Measurements from ENCODE around the gene B3GALT6.
A peak's percentile ranks its signal among the peaks of the same experiment; 100 is the strongest.

The B3GALT6 gene

DNA sequence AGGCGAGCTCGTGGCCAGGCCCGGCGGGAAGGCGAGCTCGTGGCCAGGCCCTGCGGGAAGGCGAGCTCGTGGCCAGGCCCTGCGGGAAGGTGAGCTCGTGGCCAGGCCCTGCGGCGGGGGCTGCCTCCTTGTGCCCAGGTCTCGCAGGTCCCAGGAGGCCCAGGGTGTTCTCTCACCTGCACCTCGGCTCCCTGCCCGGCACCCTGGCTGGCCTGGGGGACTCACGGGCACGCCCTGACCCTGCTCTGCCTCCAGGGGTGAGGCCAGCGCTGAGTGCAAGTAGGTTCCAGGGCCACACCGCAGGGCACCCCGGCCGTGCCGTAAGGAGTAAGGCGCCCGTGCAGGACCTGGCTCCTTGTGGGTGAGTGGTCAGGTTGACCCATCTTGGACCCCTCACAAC lies 4.7 kb upstream of the B3GALT6 start:
- no peak overlapping the region for H3K4me3 ChIP-seq (ENCODE audit: low read length)
- DNase-seq (ENCODE audit: low read depth, low spot score) = no peak

DNA sequence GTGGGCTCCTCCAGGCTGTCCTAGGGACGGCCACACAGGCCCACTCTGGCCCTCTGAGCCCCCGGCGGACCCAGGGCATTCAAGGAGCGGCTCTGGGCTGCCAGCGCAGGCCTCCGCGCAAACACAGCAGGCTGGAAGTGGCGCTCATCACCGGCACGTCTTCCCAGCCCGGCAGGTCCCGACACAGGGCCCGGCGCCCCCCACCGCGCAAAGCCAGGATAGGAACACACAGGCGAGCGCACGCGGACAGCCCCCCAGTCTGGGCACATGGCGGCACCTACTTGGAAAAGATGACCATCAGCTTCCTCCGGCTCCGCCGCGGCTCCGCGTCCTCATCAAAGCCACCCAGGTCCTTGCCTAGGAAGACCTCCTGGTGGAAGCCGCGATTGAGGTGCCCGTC lies 3.9 kb upstream of the B3GALT6 start:
- no peak for DNase-seq (ENCODE audit: low read depth, low spot score)
- no peak overlapping the region for H3K4me3 ChIP-seq (ENCODE audit: low read length)

DNA sequence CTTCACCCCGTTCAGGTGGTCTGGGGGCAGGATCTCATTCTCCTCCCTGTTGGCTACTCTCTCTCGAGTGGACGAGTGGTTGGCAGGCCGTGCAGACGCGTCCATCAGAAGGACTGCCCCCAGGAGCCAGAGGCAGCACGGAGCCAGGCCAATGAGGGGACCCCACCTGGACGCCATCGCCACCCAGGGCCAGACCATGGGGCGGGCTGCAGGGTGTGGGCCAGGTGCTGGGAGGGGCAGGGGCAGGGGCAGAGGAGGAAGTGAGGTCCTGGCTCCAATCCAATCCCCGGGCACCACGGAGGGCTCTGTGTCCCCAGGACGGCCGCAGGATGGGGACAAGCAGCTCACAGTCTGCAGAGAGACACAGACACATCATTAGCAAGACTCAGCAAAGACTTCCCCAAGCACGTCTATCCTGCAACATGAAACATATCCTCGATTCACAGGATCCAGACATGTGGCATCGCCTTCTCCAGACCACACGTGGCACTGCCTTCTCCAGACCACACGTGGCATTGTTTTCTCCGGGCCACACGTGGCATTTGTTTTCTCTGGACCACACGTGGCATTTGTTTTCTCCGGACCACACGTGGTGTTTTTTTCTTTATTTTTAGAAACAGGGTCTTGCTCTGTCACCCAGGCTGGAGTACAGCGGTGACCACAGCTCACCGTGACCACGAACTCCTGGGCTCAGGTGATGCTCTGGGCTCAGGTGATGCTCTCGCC lies 3.3 kb upstream of the B3GALT6 start:
- no peak for DNase-seq (ENCODE audit: low read depth, low spot score)
- no peak overlapping the region for H3K4me3 ChIP-seq (ENCODE audit: low read length)

DNA sequence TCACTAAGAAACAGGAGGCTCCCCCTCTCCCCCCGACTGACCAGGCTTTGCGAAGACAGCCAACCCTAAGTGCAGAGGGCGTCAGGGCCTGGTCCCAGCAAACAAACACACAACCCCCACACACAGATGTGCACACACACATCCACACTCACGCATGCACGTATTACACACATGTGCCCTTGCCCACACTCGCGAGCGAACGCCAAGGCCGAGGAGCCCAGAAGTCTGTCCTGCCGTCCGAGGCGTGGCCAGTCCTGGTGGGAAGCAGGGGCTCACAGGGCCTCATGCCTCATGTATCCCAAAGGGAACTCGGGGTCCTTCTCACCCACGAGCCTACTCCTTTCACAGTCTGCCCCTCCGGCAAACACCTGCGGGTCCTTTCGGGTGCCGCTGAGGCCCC lies 2.3 kb upstream of the B3GALT6 start:
- H3K4me3 ChIP-seq (ENCODE audit: low read length) = no peak overlapping the region

DNA sequence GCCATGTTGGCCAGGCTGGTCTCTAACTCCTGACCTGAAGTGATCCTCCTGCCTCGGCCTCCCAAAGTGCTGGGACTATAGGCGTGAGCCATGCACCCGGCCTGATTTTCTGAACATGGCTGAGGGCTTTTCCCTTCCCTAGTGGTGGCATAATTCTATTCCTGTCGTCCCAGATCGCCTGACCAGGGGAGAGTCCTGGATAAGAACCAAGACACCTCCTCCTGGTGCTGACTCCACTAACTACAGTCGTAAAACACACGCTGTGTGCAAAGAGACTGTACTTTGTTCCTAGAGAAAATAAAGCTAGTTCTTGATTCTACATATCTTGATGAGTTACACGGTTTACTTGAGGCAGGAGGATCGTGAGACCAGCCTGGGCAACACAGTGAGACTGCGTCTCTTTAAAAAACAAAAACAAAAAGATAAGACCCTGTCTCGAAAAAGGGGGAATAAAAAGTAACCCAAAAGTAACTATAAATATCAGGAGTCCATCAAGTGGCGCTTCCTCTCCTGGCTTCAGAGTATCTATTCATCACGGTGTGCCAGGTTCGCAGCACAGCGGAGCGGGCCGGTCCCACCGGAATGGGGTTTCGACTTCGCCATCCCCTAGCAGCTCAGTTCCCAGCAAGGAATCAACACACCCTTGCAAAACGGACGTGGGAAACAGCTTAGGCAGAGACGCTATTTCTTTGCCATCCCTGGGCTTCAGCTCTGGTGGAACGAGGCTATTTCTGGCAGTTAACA lies 1.2 kb upstream of the B3GALT6 start:
- DNase-seq (ENCODE audit: low read depth, low spot score) = no peak

More for the DNA sequence above, 2.3 kb upstream of the B3GALT6 start:
- DNase-seq (ENCODE audit: low read depth, low spot score) = no peak

DNA sequence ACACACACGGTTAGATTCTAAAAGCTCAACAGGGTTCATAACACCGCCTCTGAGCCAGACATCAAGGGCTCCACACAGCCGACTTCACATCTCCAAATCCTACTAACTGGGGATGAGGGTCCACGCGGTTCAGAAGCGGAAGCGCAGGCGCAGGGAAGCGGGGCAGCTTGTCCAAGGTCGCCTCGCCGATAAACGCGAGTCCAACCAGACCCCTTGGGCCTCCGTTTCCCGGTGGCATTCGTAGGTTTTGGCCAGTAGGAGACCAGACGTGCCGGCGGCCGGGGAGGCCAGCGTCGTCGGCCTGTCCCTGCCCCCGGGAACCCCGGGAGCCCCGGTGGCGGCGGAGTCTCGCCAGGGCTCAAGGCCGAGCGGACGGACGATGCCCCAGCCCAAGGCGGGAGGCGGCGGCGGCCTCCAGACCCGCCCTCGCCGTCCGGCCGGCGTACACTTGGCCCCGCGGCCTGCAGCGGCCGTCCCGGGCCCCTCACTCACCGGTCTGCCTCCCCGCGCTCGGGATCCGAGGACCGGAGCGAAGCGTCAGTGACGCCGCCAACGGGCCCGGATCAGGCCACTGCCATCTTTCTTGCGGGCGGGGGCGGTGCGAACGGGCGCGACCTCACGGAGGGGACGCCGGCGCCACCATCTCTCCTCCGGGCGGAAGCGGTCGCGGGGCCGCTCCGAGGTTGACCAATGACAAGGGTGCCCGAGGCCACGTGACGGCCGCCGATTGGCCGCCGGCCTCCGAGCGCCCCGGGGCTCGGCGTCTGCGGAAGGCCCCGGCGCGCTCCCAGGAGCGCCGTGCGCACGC lies 433 bp upstream of the B3GALT6 start, which contains the start of gene SDF4:
TSS of gene SDF4 (minus strand) at position 602 of the 808 bp plus-strand sequence. CDS start 3,229 bp downstream, outside the sequence.
- peak within 1 kb of the TSS; percentile 96 for H3K4me3 ChIP-seq (ENCODE audit: low read length)
- peak; percentile 92 for DNase-seq (ENCODE audit: low read depth, low spot score)

More for the DNA sequence above, 1.2 kb upstream of the B3GALT6 start:
- H3K4me3 ChIP-seq (ENCODE audit: low read length) = peak overlapping the region; percentile 96

DNA sequence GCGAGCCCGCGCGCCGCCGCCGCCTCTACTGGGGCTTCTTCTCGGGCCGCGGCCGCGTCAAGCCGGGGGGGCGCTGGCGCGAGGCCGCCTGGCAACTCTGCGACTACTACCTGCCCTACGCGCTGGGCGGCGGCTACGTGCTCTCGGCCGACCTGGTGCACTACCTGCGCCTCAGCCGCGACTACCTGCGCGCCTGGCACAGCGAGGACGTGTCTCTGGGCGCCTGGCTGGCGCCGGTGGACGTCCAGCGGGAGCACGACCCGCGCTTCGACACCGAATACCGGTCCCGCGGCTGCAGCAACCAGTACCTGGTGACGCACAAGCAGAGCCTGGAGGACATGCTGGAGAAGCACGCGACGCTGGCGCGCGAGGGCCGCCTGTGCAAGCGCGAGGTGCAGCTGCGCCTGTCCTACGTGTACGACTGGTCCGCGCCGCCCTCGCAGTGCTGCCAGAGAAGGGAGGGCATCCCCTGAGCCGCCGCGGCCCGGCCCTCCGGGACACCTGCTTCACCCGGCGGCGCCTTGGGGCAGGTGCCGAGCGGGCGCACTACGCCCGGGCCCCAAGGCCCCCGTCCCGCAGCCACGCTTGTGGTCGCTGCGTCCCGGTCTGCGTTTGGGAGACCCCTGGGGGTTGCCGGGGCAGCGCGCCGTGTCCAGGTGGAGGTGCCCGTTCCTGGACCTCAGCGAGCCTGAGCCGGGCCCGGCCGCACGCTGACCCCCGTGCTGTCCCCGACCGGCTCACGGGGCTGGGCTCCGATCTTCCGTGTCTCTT lies 944 bp downstream of the B3GALT6 start:
- H3K4me3 ChIP-seq (ENCODE audit: low read length) = peak overlapping the region; percentile 54
- no peak for DNase-seq (ENCODE audit: low read depth, low spot score)

DNA sequence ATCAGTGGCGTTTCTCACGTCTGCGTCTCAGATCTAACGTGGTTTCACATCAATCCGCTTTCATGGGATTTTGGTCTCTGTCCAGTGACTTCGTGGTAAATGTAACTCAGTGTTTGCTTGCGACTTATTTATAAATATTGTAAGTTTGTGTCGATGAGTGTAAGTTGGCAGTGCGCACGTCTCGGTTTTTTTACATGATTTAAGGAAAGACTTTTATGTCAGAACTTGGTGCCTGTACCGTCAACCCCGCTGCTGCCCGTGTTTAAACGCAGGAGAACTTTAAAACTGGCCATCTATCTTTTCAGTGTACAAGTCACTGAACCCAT lies 1.5 kb downstream of the B3GALT6 start:
- H3K4me3 ChIP-seq (ENCODE audit: low read length) = no peak overlapping the region
- DNase-seq (ENCODE audit: low read depth, low spot score) = no peak

DNA sequence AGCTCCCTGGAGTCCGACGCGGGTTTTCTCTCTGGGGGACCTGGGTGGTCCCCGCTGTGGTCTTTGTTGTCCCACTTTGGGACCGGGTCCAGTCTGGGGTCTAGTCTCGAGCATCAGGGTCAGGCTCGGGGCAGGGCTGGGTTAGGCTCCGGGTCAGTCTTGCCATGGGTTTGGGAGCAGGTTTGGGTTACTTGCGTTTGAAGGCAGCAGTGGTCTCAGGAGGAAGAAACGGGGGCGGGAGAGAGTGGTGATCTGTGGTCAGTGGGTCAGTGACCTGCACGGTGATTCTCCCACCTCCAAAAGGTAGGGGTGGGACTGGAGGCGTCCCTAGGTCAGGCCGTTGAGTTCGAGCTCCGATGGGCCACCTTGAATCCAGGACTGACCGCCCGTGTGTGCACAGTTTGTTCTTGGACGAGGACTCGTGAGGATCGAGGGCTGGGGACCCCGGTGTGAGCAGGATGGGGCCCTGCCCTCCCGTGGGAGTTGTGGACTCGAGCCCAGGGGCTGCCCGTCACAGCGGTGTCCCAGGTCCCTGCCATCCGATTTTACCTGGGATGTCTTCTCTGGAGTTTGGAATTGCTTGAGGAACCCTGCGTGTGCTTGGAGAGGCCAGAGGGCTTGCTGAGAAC lies 2.3 kb downstream of the B3GALT6 start:
- H3K4me3 ChIP-seq (ENCODE audit: low read length) = no peak overlapping the region
- DNase-seq (ENCODE audit: low read depth, low spot score) = no peak

DNA sequence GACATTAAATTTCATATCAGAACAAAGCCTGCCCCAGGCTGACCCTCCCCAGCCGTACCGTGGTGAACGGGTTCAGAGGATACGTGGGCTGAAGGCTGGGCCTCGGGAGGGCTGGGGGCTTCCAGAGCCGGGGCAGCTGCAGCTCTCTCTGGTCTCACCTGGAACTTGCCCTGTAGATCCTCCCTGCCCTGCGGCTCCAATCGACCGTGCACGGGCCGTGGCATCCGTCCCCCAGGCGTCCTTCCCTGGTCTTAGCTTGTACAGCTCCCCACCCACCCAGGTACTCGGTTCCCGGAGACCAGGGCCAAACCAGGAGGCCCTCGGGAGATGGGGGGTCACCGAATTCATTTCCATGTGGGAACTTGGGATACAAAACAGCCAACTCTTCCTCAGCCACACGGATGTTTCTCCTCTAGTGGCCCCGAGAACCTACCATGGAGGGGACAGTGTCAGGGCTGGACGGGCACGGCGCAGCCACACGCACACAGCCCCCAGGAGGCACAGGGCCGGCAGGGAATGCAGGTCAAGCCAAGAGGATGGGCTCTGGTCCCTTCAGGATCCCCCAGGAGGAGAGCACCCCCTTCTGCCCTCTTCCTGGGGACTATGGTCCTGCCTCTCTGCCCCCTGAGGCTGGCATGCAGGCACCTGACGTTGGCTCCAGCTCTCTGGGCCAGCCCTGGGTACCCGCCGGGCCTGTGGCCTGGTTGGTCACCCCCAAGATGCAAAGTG lies 3.1 kb downstream of the B3GALT6 start:
- DNase-seq (ENCODE audit: low read depth, low spot score) = no peak

DNA sequence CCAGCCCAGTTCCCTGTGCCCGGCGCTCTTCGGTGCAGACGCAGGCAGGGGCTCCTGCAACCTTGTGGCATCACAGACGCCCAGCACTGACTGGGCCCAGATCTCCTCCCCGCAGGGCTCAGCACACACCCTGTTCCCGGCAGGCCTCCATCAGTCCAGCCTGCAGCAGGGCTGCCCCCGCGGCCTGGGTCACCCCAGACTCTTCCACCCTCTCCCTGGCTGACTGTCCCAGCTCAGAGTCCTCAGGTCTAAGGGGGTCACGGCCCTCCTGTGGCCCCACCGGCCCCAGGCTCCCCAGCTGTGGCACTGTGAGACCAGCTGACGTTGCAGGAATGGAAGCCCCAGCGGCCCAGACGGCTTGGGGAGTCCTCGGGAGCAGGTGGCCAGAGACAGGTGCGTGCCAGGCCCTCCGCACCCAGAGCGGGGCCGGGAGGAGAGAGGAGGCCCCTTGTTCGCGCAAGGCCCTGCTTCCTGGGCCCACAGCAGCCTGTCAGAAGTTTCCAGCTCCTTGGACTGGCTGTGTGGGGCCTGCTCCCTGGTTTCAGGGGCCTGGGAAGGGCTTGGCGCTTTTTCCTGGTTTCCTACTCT lies 4.2 kb downstream of the B3GALT6 start:
- no peak for DNase-seq (ENCODE audit: low read depth, low spot score)
- H3K4me3 ChIP-seq (ENCODE audit: low read length) = no peak overlapping the region

More for the DNA sequence above, 3.1 kb downstream of the B3GALT6 start:
- no peak overlapping the region for H3K4me3 ChIP-seq (ENCODE audit: low read length)

DNA sequence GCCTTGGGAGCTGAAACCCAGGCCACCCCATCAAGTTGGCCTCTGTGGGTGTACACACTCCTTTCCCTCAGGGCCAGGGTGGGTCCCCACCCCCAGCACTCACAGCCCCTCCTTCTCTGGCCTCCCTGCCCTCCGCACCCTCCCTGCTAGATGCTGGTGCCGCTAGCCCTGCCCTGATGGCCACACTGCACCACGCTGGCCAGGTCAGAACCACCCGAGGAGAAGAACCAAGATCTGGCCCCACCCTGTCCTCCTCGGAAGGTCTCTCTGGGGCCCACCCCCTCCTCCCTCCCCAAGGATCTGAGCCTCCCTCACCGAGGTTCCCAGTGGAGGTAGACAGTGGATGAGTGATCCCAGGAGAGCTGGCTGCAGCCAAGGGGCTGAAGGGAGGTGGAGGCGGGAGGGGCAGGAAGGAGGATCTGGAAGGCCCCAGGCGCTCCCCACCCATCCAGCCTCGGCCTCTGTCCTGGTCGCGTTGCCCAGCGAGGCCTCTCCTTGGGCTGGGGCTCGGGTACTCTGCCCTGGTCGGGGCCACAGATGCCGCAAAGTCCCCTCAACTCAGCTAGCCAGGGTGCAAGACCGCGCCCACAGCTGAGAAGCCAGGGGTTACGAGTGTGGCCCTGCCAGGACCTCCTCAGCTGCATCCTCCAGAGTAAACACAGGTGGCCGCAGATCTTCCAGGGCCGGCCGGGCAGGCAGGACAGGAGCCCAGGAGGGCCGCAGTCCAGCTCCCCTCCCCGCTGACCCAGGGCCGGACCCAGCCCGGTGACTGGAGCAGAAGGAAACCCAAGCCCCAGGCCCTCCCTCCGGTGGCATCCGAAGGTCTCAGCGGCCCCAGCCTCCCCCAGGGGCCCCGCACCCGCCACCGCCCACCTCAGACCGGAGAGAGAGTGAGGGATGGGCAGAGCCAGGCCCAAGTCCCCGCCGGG lies 5.2 kb downstream of the B3GALT6 start:
- no peak overlapping the region for H3K4me3 ChIP-seq (ENCODE audit: low read length)
- DNase-seq (ENCODE audit: low read depth, low spot score) = no peak

DNA sequence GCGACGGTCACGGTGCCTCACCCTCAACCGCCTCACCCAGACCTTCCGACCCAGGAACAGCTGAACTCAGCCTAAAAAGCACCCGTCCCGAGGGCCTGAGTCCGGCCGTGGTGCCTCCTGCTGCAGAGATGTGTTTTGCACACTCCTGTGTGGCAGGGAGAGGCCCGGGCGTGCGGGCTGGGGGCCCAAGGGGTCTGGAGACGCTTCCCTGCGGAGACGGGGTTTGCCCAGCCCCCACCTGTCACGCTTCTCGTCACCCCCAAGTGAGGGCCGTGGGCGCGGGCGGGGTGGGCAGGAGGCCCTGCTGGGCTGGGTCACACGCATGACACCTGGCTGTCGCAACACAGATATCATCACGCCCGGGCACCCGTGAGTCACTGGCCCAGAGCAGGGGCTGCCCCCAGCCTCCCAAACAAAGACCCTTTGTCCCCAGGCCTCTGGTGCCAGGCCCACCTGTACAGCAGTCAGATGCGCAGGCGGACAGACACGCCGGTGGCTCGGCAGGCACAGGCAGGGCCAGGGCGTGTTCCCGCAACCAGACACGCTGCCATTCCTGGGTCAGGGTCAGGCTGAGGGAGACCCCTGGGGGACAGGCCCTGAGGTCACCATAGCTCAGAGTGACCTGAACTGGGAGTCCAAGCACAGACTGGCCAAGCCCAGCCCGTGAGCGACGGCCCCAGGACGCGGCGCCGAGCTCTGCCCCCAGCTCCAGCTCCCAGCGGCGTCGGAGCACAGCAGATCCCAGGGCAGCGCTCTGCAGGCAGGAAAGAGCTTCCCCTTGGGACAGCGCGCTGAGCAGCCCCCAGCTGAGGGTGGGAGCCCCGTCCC lies 6.1 kb downstream of the B3GALT6 start:
- DNase-seq (ENCODE audit: low read depth, low spot score) = no peak
- no peak overlapping the region for H3K4me3 ChIP-seq (ENCODE audit: low read length)

DNA sequence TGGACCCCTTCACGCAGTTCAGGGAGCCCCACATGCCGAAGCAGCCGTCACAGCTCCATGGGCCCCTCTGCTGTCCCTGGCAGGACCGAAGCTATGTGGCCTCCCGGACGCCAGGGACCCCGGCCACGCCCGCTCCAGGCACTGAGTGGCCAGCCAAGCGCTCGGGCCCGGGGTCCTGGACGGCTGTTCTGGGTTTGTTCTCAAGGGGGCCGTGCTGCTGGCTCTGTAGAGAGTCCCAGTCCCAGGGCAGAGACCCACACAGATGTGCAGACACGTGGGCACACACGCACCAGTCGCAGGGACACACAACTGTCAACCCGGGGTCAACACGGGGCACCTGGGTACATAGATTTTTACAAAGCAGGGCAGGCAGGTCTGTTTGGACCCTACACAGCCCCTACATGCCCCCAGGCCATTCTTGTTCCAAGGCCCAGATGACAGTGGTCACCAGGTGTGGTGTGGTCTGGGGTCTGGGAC lies 6.7 kb downstream of the B3GALT6 start:
- no peak for DNase-seq (ENCODE audit: low read depth, low spot score)
- no peak overlapping the region for H3K4me3 ChIP-seq (ENCODE audit: low read length)

DNA sequence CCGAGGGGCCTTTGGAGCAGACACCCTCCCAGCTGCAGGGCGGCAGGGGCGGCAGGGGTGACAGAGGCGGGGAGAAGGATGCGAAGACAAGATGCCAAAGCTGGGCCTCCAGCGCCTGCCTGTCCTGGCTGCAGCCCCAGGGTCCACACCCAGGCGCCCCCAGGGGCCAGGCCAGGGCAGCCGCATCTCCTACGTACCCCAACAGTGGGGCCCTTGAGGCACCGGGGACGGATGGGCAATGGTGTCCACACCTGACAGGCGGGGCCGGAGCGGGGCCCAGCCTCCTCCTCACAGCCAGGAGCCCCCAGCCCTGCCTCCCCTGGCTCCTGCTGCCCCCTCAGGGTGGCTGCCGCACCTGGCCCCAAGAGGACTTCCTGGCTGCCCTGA lies 7.2 kb downstream of the B3GALT6 start:
- no peak overlapping the region for H3K4me3 ChIP-seq (ENCODE audit: low read length)
- DNase-seq (ENCODE audit: low read depth, low spot score) = no peak

All from Jurkat, Clone E6-1 (cell line).